ENCODE results near the gene TTC9B.

TTC9B gene

GRCh38 chr19:40241809-40242384, 23.7 kb upstream of the TTC9B start:
- Mint-ChIP-seq H3K4me3 (no peak overlapping the region), H3K9me3 (no peaks in the 10 kb centered on the region), H3K36me3 (peaks cover 41% of the 10 kb centered on the region), H3K27ac (no peak overlapping the region), H3K27me3 (no peaks in the 10 kb centered on the region), H3K4me1 (no peaks in the 10 kb centered on the region)
- no peak for ATAC-seq

DNA sequence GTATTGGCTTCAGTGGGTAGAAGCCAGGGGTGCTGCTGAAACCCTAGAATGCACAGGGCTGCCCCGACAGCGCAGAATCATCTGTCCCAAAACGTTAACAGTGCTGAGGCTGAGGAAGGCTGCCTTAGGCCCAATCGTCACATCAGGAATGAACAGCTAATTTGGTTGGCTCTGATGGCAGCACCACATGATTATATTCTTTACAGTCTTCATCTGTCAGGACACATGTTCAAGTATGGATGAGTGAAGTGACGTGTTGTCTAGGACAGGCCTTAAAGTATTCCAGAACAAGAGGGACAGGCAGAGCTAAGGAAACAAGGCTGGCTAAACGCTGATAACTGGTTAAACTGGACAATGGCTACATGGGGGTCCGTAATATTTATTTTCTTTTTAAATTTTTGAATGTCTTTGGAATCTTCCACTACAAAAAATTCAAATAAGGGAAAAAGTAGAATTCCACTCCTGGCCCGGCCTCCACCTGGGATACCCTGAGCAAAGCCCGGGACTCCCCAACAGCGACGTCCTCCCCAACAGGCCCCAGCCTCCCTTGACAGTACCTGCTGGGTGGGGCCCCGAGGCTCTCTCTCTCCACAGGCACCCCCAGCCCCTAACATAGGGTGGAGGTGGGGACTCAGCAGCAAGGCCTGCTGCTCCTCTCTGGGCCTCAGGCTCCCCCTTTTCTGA, 23.1 kb upstream of the TTC9B start:
- H3K27ac Mint-ChIP-seq: no peak overlapping the region
- H3K36me3 Mint-ChIP-seq: peaks cover 46% of the 10 kb centered on the region
- ATAC-seq: no peak
- no peaks in the 10 kb centered on the region for H3K4me1 Mint-ChIP-seq
- H3K27me3 Mint-ChIP-seq: no peaks in the 10 kb centered on the region
- H3K9me3 Mint-ChIP-seq: no peaks in the 10 kb centered on the region
- no peak overlapping the region for H3K4me3 Mint-ChIP-seq

- Mint-ChIP-seq H3K27me3 (no peaks in the 10 kb centered on the region), H3K4me1 (no peaks in the 10 kb centered on the region), H3K36me3 (peaks cover 51% of the 10 kb centered on the region), H3K27ac (no peak overlapping the region), H3K4me3 (no peak overlapping the region), H3K9me3 (no peaks in the 10 kb centered on the region)
- ATAC-seq: no peak
These were observed 22.1 kb upstream of the TTC9B start for GRCh38 chr19:40240332-40240731.

DNA sequence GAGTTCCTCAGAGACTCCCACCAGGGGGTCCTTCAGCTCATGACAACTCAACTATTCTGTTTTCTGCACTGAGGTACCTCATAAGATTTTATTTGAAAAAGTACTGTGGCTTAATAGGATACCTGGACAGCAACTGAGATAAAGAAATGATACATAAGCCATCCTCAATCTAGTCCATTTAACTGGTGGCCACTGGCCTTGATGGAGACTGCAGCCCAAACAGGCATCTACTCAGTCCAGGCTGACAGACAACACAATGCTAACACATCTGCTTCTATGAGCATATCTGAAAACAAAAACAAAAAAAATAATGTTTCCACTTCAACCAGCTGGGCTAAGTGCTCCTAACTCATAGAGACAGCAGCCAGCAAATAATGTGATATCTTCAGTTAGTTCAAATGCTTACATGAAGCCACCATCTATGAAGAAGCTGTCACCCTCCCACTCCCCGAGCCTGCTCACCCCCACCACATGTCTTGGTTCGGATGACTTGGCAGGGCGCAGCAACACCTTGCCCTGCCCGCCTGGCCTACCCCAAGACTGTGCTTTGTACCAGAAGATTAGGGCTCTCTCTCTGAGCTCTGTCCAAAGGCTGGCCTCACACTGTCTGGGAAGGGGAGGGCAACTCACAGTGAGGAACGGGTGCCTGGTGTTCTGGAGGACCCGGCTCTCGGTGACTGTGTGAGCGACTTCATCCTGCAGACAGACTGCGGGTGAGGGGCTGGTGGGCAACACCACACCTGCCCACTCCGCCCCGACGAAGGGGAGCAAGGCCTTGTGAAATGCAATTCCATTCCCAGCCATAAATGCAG, 21.4 kb upstream of the TTC9B start:
- Mint-ChIP-seq H3K27me3 (no peaks in the 10 kb centered on the region), H3K4me1 (no peaks in the 10 kb centered on the region), H3K9me3 (no peaks in the 10 kb centered on the region), H3K27ac (no peak overlapping the region), H3K36me3 (peaks cover 59% of the 10 kb centered on the region), H3K4me3 (no peak overlapping the region)
- ATAC-seq: no peak

- ATAC-seq: no peak
- Mint-ChIP-seq H3K4me3 (no peak overlapping the region), H3K36me3 (peaks cover 66% of the 10 kb centered on the region), H3K27me3 (no peaks in the 10 kb centered on the region), H3K27ac (no peak overlapping the region), H3K9me3 (no peaks in the 10 kb centered on the region), H3K4me1 (no peaks in the 10 kb centered on the region)
These were observed 20.6 kb upstream of the TTC9B start for GRCh38 chr19:40238775-40239174.

GRCh38 chr19:40237791-40238190, 19.6 kb upstream of the TTC9B start:
- Mint-ChIP-seq H3K27ac (no peak overlapping the region), H3K9me3 (no peaks in the 10 kb centered on the region), H3K4me3 (no peak overlapping the region), H3K4me1 (no peaks in the 10 kb centered on the region), H3K27me3 (no peaks in the 10 kb centered on the region), H3K36me3 (peaks cover 73% of the 10 kb centered on the region)
- no peak for ATAC-seq

DNA sequence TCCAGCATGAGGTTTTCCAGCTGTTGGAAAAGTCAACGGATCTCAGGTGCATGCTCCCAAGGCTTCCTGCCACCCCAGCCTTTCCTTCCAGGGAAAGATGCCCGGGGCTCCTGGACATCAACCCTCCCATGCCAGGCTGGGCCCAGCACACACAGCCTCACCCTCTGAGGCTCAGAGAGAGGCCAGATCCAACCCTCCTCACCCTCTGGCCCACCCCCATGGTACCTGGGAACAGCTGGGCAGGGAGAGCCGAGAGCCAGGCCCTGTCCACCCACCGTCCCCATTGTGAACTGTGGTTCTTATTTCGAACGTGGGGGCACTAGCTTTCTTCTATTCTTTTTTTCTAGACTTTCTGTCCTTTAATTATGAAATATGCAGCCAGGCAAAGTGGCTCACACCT, 18.2 kb upstream of the TTC9B start:
- no peak overlapping the region for H3K4me3 Mint-ChIP-seq
- no peak for ATAC-seq
- H3K36me3 Mint-ChIP-seq: peaks cover 60% of the 10 kb centered on the region
- H3K27ac Mint-ChIP-seq: no peak overlapping the region
- no peaks in the 10 kb centered on the region for H3K9me3 Mint-ChIP-seq
- no peaks in the 10 kb centered on the region for H3K27me3 Mint-ChIP-seq
- no peaks in the 10 kb centered on the region for H3K4me1 Mint-ChIP-seq

DNA sequence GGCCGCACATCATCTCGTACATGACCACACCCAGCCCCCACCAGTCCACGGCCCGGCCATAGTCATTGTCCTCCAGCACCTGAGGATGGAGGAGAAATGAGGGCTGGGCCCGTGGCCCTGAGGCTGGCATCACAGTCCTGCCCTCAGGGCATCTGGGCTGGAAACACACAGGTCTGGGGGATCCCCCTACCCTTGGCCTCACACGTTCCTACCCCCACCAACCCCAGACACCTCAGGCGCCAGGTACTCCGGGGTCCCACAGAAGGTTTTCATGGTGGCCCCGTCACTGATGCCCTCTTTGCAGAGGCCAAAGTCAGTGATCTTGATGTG, 17.8 kb upstream of the TTC9B start:
- H3K27ac Mint-ChIP-seq: no peak overlapping the region
- H3K27me3 Mint-ChIP-seq: no peaks in the 10 kb centered on the region
- H3K9me3 Mint-ChIP-seq: no peaks in the 10 kb centered on the region
- no peak for ATAC-seq
- peaks cover 57% of the 10 kb centered on the region for H3K36me3 Mint-ChIP-seq
- H3K4me3 Mint-ChIP-seq: no peak overlapping the region
- no peaks in the 10 kb centered on the region for H3K4me1 Mint-ChIP-seq

DNA sequence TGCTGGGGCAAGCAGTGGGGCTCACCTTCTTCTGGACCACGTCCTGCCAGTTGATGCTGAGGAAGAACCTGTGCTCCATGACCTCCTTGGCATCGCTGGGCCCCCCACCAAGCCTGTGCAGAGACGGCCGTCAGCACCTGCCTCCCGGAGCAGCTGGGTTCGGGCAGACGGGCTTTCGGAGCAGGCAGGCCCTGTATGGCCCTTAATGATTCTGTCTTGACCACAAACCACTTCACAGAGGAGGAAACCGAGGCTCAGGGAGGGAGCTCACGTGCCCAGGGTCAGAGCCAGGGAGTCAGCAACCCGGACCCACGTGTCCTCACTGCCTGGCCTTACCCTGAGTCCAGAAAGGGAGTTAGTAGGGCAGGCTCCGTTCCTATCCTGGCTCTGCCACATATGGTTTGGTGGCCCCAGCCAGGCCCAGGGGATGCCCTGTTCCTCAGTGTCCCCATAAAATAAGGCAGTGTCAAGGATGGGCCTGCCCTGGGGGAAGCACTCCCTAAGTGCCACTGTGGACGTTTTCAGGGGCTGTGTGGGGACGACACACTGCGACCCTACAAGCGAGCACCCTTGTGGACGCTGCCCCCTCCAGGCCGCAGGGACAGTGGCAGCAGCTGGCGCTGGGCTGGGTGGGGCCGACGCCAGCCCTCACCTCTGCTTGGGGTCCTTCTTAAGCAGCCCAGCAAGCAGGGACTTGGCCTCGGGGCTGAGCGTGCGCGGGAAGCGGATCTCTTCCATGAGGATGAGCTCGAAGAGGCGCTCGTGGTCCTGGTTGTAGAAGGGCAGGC, 17.2 kb upstream of the TTC9B start:
- ATAC-seq: no peak
- Mint-ChIP-seq H3K27ac (no peak overlapping the region), H3K27me3 (no peaks in the 10 kb centered on the region), H3K4me3 (no peak overlapping the region), H3K36me3 (peaks cover 52% of the 10 kb centered on the region), H3K4me1 (no peaks in the 10 kb centered on the region), H3K9me3 (no peaks in the 10 kb centered on the region)

DNA sequence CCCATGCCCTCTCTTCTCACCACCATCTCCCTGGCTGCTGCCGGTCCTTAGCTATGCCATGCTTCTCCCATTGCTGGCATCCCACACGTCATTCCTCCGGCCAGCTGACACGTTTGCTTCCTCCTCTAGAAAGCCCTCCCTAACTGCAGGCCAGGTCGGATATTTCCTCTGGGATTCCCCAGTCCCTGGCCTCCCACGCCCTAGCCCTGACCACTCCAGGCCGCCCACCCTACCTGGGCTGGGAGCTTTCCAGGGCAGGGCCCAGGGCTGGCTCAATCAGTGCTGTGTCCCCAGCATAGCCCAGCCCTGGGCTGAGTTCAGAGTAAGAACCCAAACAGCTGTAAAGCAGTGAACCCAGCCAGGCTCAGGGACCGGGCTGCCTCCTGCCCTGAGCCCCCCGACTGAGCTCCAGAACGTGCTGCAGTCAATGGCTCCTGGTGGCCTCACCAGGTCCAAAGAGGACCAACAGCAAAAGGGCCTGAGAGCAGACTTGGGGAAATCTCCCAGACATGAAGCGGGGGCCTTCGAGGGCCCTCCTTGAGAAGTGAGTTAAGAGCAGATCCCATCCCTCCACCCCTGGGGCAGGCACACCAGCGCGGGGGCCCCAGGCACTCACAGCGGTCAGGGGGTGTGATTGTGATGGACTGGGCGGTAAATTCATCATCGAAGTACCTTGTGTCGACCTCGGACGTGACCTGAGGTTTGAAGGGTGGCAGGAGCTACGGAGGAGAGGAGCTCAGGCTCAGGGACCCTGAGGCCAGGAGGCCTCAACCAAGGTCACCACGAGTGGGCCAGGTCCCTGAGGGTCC, 16.4 kb upstream of the TTC9B start:
- Mint-ChIP-seq H3K4me1 (no peaks in the 10 kb centered on the region), H3K27ac (no peak overlapping the region)
- ATAC-seq: no peak

GRCh38 chr19:40233811-40234389, 15.7 kb upstream of the TTC9B start:
- Mint-ChIP-seq H3K4me3 (no peak overlapping the region), H3K9me3 (no peaks in the 10 kb centered on the region), H3K4me1 (no peaks in the 10 kb centered on the region), H3K27ac (no peak overlapping the region), H3K36me3 (peaks cover 46% of the 10 kb centered on the region), H3K27me3 (no peaks in the 10 kb centered on the region)
- peak; percentile 25 for ATAC-seq

More for the DNA sequence above, 16.4 kb upstream of the TTC9B start:
- Mint-ChIP-seq H3K9me3 (no peaks in the 10 kb centered on the region), H3K36me3 (peaks cover 48% of the 10 kb centered on the region), H3K4me3 (no peak overlapping the region), H3K27me3 (no peaks in the 10 kb centered on the region)

DNA sequence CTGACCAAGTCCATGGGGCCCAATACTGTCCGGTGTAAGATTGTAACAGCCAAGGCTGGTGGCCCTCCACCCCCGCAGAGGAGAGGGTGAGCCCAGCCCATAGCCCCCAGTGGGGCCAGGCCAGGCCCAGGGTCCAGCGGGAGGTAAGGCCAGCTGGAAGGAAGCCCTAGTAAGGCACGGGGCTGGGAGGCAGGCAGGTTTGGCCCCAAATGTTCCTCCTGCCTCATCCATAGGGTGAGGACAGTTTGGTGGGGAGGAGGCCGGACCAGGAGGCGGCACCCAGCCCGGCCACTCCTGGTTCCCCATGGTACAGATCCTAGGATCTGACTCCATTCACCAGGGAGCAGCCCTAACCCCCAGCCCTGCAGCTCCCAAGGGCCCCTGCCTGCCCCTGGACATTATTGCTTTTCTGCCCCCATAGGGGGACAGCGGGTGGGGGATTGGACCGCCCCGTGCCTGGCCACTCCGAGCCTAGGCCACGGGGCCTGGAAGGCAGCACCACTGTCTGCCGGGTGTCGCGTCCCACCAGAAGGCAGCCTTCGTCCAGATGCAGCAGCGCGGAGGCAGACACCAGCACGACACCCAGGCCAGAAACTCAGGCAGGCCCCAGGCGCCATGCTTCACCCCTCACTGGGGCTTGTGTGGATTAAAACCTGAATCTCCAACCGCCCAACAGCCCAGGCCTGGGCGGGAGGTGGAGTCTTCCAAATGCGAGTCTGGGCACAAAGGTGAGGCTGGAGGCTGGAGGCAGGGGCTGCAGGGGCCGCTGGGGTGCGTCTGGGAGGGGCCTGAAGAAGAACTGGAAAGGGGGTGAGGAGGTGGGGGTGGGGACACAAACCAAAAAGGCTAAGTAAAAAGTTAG, 15.0 kb upstream of the TTC9B start:
- H3K27ac Mint-ChIP-seq: no peak overlapping the region
- H3K4me1 Mint-ChIP-seq: no peaks in the 10 kb centered on the region
- no peaks in the 10 kb centered on the region for H3K9me3 Mint-ChIP-seq
- ATAC-seq: no peak
- H3K4me3 Mint-ChIP-seq: no peak overlapping the region
- no peaks in the 10 kb centered on the region for H3K27me3 Mint-ChIP-seq
- peaks cover 40% of the 10 kb centered on the region for H3K36me3 Mint-ChIP-seq

DNA sequence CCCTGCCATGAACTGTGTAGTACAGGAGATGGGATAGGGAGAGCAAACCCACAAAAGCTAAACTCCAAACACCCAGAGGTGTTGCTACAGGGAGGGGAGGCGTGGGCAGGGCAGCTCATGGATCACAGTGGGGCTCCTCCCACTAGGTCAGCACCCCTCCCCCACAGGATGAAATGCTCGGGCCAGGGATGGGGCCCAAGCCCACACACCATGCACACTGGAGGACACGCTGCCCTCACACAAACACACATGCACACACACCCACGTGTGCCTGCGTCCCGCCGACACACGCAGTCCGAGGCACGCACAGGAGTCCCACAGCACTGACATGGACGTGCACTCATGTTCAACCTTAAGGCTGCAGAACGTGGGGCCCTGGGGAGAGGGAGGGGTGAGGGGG, 14.3 kb upstream of the TTC9B start:
- no peak for ATAC-seq
- Mint-ChIP-seq H3K27me3 (no peaks in the 10 kb centered on the region), H3K27ac (no peak overlapping the region), H3K9me3 (no peaks in the 10 kb centered on the region), H3K4me1 (no peaks in the 10 kb centered on the region), H3K4me3 (no peak overlapping the region), H3K36me3 (peaks cover 35% of the 10 kb centered on the region)
